OCI-LY7 (cell line): Measurements from ENCODE around the gene CFAP73. TPM values are rescaled to one million over a fixed set of nuclear protein-coding genes. Genes with fewer than 3 reads are reported as not detected.

Source experiments
- BruUV-seq: library from RNA; stranded (reverse); fragments of 400-500 nt; replicated peaks from 2 replicates; lab custom pipeline; 2021; lab: Mats Ljungman, UMichigan
- CTCF ChIA-PET: fragments of 300-600 bp; sonication (Branson Sonifier 250); formaldehyde crosslinking; loops from one replicate; lab custom pipeline; 2022; ENCODE audit warnings: antibody characterized with exemption; ENCODE audit not compliant: unreplicated experiment; lab: Charles Lee
- POLR2A ChIA-PET: fragments of 300-600 bp; sonication (Branson Sonifier 250); formaldehyde crosslinking; loops from one replicate; lab custom pipeline; 2022; ENCODE audit warnings: antibody characterized with exemption; lab: Charles Lee
- DNase-seq: peaks from one replicate; pipeline ENCODE4 v3.0.0-alpha.2; 2015; ENCODE audit warnings: low spot score
- H2AFZ ChIP-seq: fragments of 200-600 bp; sonication (generic), shearing (Covaris generic); 2 replicates; pipeline ENCODE4 v1.6.1; 2014; ENCODE audit warnings: mild to moderate bottlenecking, antibody characterized with exemption, low read length, moderate library complexity
- H3K27ac ChIP-seq: fragments of 200-600 bp; sonication (generic); 2 replicates; pipeline ENCODE4 v1.5.1; 2014; ENCODE audit warnings: mixed run types, low read depth, mild to moderate bottlenecking, moderate library complexity, low read length, inconsistent platforms; ENCODE audit not compliant: poor library complexity, severe bottlenecking
- H3K36me3 ChIP-seq: fragments of 200-600 bp; sonication (generic); 2 replicates; pipeline ENCODE4 v1.6.1; 2014; ENCODE audit warnings: mild to moderate bottlenecking, antibody characterized with exemption, low read length, moderate library complexity, mixed read lengths; ENCODE audit not compliant: insufficient read depth
- H3K4me1 ChIP-seq: fragments of 200-600 bp; sonication (generic); 2 replicates; pipeline ENCODE4 v1.5.1; 2014; ENCODE audit warnings: mild to moderate bottlenecking, low read length; ENCODE audit not compliant: insufficient read depth, poor library complexity, severe bottlenecking
- H3K4me2 ChIP-seq: fragments of 200-600 bp; sonication (generic); 2 replicates; pipeline ENCODE4 v1.6.1; 2014; ENCODE audit warnings: mild to moderate bottlenecking, low read length
- H3K4me3 ChIP-seq: fragments of 200-600 bp; sonication (generic); 2 replicates; pipeline ENCODE4 v1.5.1; 2014; ENCODE audit warnings: mild to moderate bottlenecking, low read depth, low read length; ENCODE audit not compliant: poor library complexity, severe bottlenecking
- H3K79me2 ChIP-seq: fragments of 200-600 bp; sonication (generic); 2 replicates; pipeline ENCODE4 v1.6.1; 2016; ENCODE audit warnings: low read depth, mild to moderate bottlenecking, low read length, moderate library complexity, mixed read lengths; ENCODE audit not compliant: insufficient read depth
- H3K9me2 ChIP-seq: fragments of 200-600 bp; sonication (generic); 2 replicates; pipeline ENCODE4 v1.6.1; 2016; ENCODE audit warnings: mild to moderate bottlenecking, low read length, mixed read lengths; ENCODE audit not compliant: insufficient read depth
- H3K9me3 ChIP-seq: fragments of 200-600 bp; sonication (generic); 2 replicates; pipeline ENCODE4 v1.6.1; 2014; ENCODE audit warnings: mild to moderate bottlenecking, mixed run types, low read length, mixed read lengths
- H4K20me1 ChIP-seq: fragments of 200-600 bp; sonication (generic); 2 replicates; pipeline ENCODE4 v1.6.1; 2014; ENCODE audit warnings: mild to moderate bottlenecking, antibody characterized with exemption, low read length, moderate library complexity, mixed read lengths; ENCODE audit not compliant: insufficient read depth
- CTCF ChIP-seq: fragments of 200-600 bp; sonication (generic); conservative IDR thresholded peaks from 2 replicates; pipeline ENCODE4 v1.5.1; 2014; ENCODE audit warnings: mild to moderate bottlenecking, antibody characterized with exemption, low read length, moderate library complexity, mixed read lengths
- EZH2phosphoT487 ChIP-seq: fragments of 200-600 bp; sonication (generic); IDR thresholded peaks from 2 replicates; pipeline ENCODE4 v1.6.1; 2018; ENCODE audit warnings: low read depth, borderline replicate concordance, mild to moderate bottlenecking, mixed run types, antibody characterized with exemption, low read length, moderate library complexity, mixed read lengths
- intact Hi-C: fragments of 100-400 bp; cut with micrococcal nuclease; formaldehyde crosslinking; loops from one replicate; pipeline ENCODE4 v1.10.0; 2022; ENCODE audit not compliant: unreplicated experiment
- total RNA-seq, 2 experiments: library from RNA; depleted of rRNA in 1 of 2; stranded (reverse); fragments of >200 nt in 1 of 2; shearing (Covaris generic) in 1 of 2; gene quantifications; 2 replicates each; pipeline ENCODE4 v1.2.3, GENCODE V29; 2014 to 2022

Gene CFAP73
- total RNA-seq, 2 experiments from 2014 or later: 26.9 to 37.4 TPM

- Histone ChIP-seq H4K20me1 (no peaks in the 10 kb centered on the region), H3K4me3 (no peak overlapping the region), H3K9me3 (no peaks in the 10 kb centered on the region), H3K9me2 (no peaks in the 10 kb centered on the region), H3K4me1 (peaks cover 62% of the 10 kb centered on the region), H3K36me3 (peaks cover 85% of the 10 kb centered on the region), H3K4me2 (no peak overlapping the region), H3K79me2 (no peaks in the 10 kb centered on the region), H2AFZ (no peak overlapping the region), H3K27ac (peak overlapping the region; percentile 23)
- intact Hi-C loops: loop anchor here (1.0 kb wide), 1 partner anchor 48 kb away; no protein-coding TSS in a partner anchor
- ChIA-PET POLR2A (no interaction called here), CTCF (no interaction called here)
- DNase-seq: no peak
- BruUV-seq: no TSS peak
- TF ChIP-seq EZH2phosphoT487 (no peak), CTCF (0 out of 2 replicates have a peak, but pooled peaks have one; percentile 21)
These were observed 43.8 kb upstream of the CFAP73 start for GRCh38 chr12:113105606-113106271.

GRCh38 chr12:113106361-113106760 lies 43.2 kb upstream of the CFAP73 start:
- peaks cover 87% of the 10 kb centered on the region for H3K36me3 ChIP-seq
- H3K4me3 ChIP-seq: no peak overlapping the region
- no peak overlapping the region for H3K4me2 ChIP-seq
- H3K79me2 ChIP-seq: no peaks in the 10 kb centered on the region
- no TSS peak for BruUV-seq
- no peaks in the 10 kb centered on the region for H4K20me1 ChIP-seq
- ChIA-PET CTCF (no interaction called here), POLR2A (interaction anchor here (0.9 kb wide), 1 partner anchor 14 kb away, joined by 5 read pairs; no protein-coding TSS in a partner anchor)
- H3K9me3 ChIP-seq: no peaks in the 10 kb centered on the region
- DNase-seq: no peak
- no peaks in the 10 kb centered on the region for H3K9me2 ChIP-seq
- peak overlapping the region; percentile 23 for H3K27ac ChIP-seq
- no peak overlapping the region for H2AFZ ChIP-seq
- intact Hi-C loops: loop anchor here (1.0 kb wide), 1 partner anchor 47 kb away; no protein-coding TSS in a partner anchor
- peaks cover 55% of the 10 kb centered on the region for H3K4me1 ChIP-seq
- TF ChIP-seq CTCF (no peak), EZH2phosphoT487 (no peak)

GRCh38 chr12:113108308-113108707 lies 41.2 kb upstream of the CFAP73 start:
- CTCF ChIA-PET: interaction anchor here (0.5 kb wide), 1 partner anchor 10 kb away, joined by 4 read pairs; no protein-coding TSS in a partner anchor
- no peak overlapping the region for H3K27ac ChIP-seq
- TF ChIP-seq EZH2phosphoT487 (no peak), CTCF (no peak)
- no peak overlapping the region for H2AFZ ChIP-seq
- no peaks in the 10 kb centered on the region for H4K20me1 ChIP-seq
- intact Hi-C loops: no loop called here
- BruUV-seq: no TSS peak
- peaks cover 93% of the 10 kb centered on the region for H3K36me3 ChIP-seq
- H3K79me2 ChIP-seq: no peaks in the 10 kb centered on the region
- H3K9me2 ChIP-seq: no peaks in the 10 kb centered on the region
- H3K9me3 ChIP-seq: no peaks in the 10 kb centered on the region
- POLR2A ChIA-PET: interaction anchor here (0.5 to 2.3 kb wide), 2 partner anchors 13 to 85 kb away, joined by 6 read pairs; no protein-coding TSS in a partner anchor
- no peak for DNase-seq
- no peak overlapping the region for H3K4me2 ChIP-seq
- H3K4me1 ChIP-seq: peaks cover 36% of the 10 kb centered on the region
- H3K4me3 ChIP-seq: no peak overlapping the region
